Measurements from ENCODE around the gene MYO1G.

- TF ChIP-seq PATZ1 (CRISPR knock-in tag; IDR thresholded peaks at IDR 0.05; ENCODE audit: borderline replicate concordance) (no peak), ESRRG (CRISPR knock-in tag; IDR thresholded peaks at IDR 0.05) (no peak), PPARA (CRISPR knock-in tag; IDR thresholded peaks at IDR 0.05; ENCODE audit: borderline replicate concordance) (no peak), ISL1 (CRISPR knock-in tag; IDR thresholded peaks at IDR 0.05) (no peak), ZFP30 (CRISPR knock-in tag; IDR thresholded peaks at IDR 0.05) (no peak), ZNF565 (CRISPR knock-in tag; conservative IDR thresholded peaks at IDR 0.05; ENCODE audit: low read depth) (no peak), CREB5 (CRISPR knock-in tag; IDR thresholded peaks at IDR 0.05; ENCODE audit: low read depth) (no peak), TCF4 (CRISPR knock-in tag; IDR thresholded peaks at IDR 0.05; ENCODE audit: borderline replicate concordance) (no peak), RARB (CRISPR knock-in tag; IDR thresholded peaks at IDR 0.05) (no peak), CSDC2 (CRISPR knock-in tag; IDR thresholded peaks at IDR 0.05) (no peak), ZNF70 (CRISPR knock-in tag; IDR thresholded peaks at IDR 0.05) (no peak)
Observed at GRCh38 chr7:45013465-45013967, 34.7 kb upstream of the MYO1G start.

Data from SK-N-SH treated with all-trans-retinoic acid at 6 μM for 48 hours (cell line).